GM12878 (cell line): ENCODE results near the gene SSPN. TPM values are rescaled to one million over a fixed set of nuclear protein-coding genes. Genes with fewer than 3 reads are reported as not detected.

Experiments used
- ATAC-seq: fragments of 200-7000 bp; cut with Tn5 transposase; 3 replicates; pipeline ENCODE4 v1.9.1; 2020; ENCODE audit warnings: mild to moderate bottlenecking, moderate library complexity
- BruUV-seq: library from RNA; stranded (reverse); fragments of 400-500 nt; replicated peaks from 2 replicates; lab custom pipeline; 2021; lab: Mats Ljungman, UMichigan
- CTCF ChIA-PET: fragments of 300-600 bp; sonication (Branson Sonifier 250); formaldehyde crosslinking; extraction: SDS; loops from one replicate; lab custom pipeline; 2021; ENCODE audit warnings: inconsistent platforms; lab: Yijun Ruan, JAX
- POLR2A ChIA-PET: fragments of 350-600 bp; formaldehyde crosslinking; extraction: SDS; loops from one replicate; lab custom pipeline; 2021; ENCODE audit warnings: inconsistent platforms; lab: Charles Lee
- RAD21 ChIA-PET: fragments of 300-600 bp; sonication (Branson Sonifier 250); formaldehyde crosslinking; loops from one replicate; lab custom pipeline; 2023; ENCODE audit warnings: antibody characterized with exemption; ENCODE audit not compliant: unreplicated experiment; lab: Charles Lee
- SMC1A ChIA-PET: fragments of 300-600 bp; sonication (Branson Sonifier 250); formaldehyde crosslinking; loops from one replicate; lab custom pipeline; 2023; ENCODE audit not compliant: unreplicated experiment, uncharacterized antibody; lab: Charles Lee
- DNase-seq: peaks from one replicate; pipeline ENCODE4 v3.0.0-alpha.2; 2011; ENCODE audit warnings: low read depth, low spot score
- FAIRE-seq: peaks from 3 replicates; lab custom pipeline; 2011; peaks lifted over from hg19 to GRCh38; lab: Jason Lieb, UNC
- H2AFZ ChIP-seq: 2 replicates; pipeline ENCODE4 v1.6.0; 2011; ENCODE audit warnings: low read depth, low read length, control low read depth; ENCODE audit not compliant: control insufficient read depth
- H3K27ac ChIP-seq: 2 replicates; pipeline ENCODE4 v1.5.1; 2011; ENCODE audit warnings: control low read depth; ENCODE audit not compliant: control insufficient read depth, insufficient read depth
- H3K27me3 ChIP-seq, 2 experiments: replicated peaks in 1 of 2; 2 replicates each; pipeline versions ENCODE4 v1.6.0 to v1.6.1; 2011; ENCODE audit warnings: low read length in 1 of 2; ENCODE audit not compliant: control insufficient read depth in 2 of 2, insufficient read depth in 2 of 2
- H3K36me3 ChIP-seq, 2 experiments: 2 replicates each; pipeline ENCODE4 v1.5.1; 2011; ENCODE audit warnings: low read length in 1 of 2; ENCODE audit not compliant: control insufficient read depth in 2 of 2, insufficient read depth in 2 of 2
- H3K4me1 ChIP-seq: 2 replicates; pipeline ENCODE4 v1.6.1; 2011; ENCODE audit warnings: mild to moderate bottlenecking, low read length, moderate library complexity, mixed read lengths; ENCODE audit not compliant: control insufficient read depth, insufficient read depth
- H3K4me2 ChIP-seq: 2 replicates; pipeline ENCODE4 v1.6.0; 2011; ENCODE audit warnings: control low read depth; ENCODE audit not compliant: control insufficient read depth, insufficient read depth
- H3K4me3 ChIP-seq: fragments of 200-600 bp; sonication (generic); 2 replicates; pipeline ENCODE4 v1.5.1; 2016
- H3K79me2 ChIP-seq: 2 replicates; pipeline ENCODE4 v1.6.0; 2011; ENCODE audit warnings: low read length; ENCODE audit not compliant: control insufficient read depth, insufficient read depth
- H3K9ac ChIP-seq: 2 replicates; pipeline ENCODE4 v1.8.0; 2011; ENCODE audit warnings: low read length, control low read depth, mixed read lengths; ENCODE audit not compliant: control insufficient read depth, insufficient read depth
- H3K9me3 ChIP-seq: replicated peaks from 3 replicates; pipeline ENCODE4 v1.5.1; 2011; ENCODE audit warnings: mild to moderate bottlenecking, low read length; ENCODE audit not compliant: control insufficient read depth, insufficient read depth
- H4K20me1 ChIP-seq: 2 replicates; pipeline ENCODE4 v1.6.0; 2011; ENCODE audit not compliant: control insufficient read depth, insufficient read depth
- ATF7 ChIP-seq: fragments of 450-650 bp; IDR thresholded peaks from 2 replicates; pipeline ENCODE4 v1.6.1; 2016; ENCODE audit warnings: low read depth, mild to moderate bottlenecking
- GABPA ChIP-seq: IDR thresholded peaks from 2 replicates; pipeline ENCODE4 v1.6.1; 2014; ENCODE audit warnings: antibody characterized with exemption, low read depth, mild to moderate bottlenecking, inconsistent platforms
- GATAD2B ChIP-seq: fragments of 450-650 bp; conservative IDR thresholded peaks from 2 replicates; pipeline ENCODE4 v1.6.1; 2017; ENCODE audit warnings: low read depth, mild to moderate bottlenecking, moderate library complexity
- MYB ChIP-seq: fragments of 150-350 bp; IDR thresholded peaks from 2 replicates; pipeline ENCODE4 v1.6.1; 2014; ENCODE audit warnings: mild to moderate bottlenecking, low read depth, low read length, borderline replicate concordance
- NRF1 ChIP-seq: conservative IDR thresholded peaks from 2 replicates; pipeline ENCODE4 v1.6.1; 2011; ENCODE audit warnings: mild to moderate bottlenecking, low read depth, low read length, improper control_type of control experiment
- PAX5 ChIP-seq: IDR thresholded peaks from 2 replicates; pipeline ENCODE4 v1.6.1; 2011; ENCODE audit warnings: low read depth, low read length, borderline replicate concordance
- POU2F2 ChIP-seq: IDR thresholded peaks from 3 replicates; pipeline ENCODE4 v1.6.1; 2011; ENCODE audit warnings: low read depth, mild to moderate bottlenecking, low read length, borderline replicate concordance
- RAD21 ChIP-seq: IDR thresholded peaks from 2 replicates; pipeline ENCODE4 v1.6.1; 2011; ENCODE audit warnings: mild to moderate bottlenecking, low read depth, low read length, moderate library complexity; ENCODE audit not compliant: insufficient read depth
- RAD51 ChIP-seq: fragments of 450-650 bp; IDR thresholded peaks from 2 replicates; pipeline ENCODE4 v1.6.1; 2016; ENCODE audit warnings: moderate library complexity, mild to moderate bottlenecking, inconsistent platforms
- RCOR1 ChIP-seq: conservative IDR thresholded peaks from 2 replicates; pipeline ENCODE4 v1.6.1; 2012; ENCODE audit warnings: low read depth, low read length, improper control_type of control experiment
- SMC3 ChIP-seq: IDR thresholded peaks from 2 replicates; pipeline ENCODE4 v1.6.1; 2011; ENCODE audit warnings: low read length, improper control_type of control experiment, borderline replicate concordance
- STAT1 ChIP-seq: fragments of 450-650 bp; conservative IDR thresholded peaks from 2 replicates; pipeline ENCODE4 v1.6.1; 2014; ENCODE audit warnings: antibody characterized with exemption, mild to moderate bottlenecking
- TARDBP ChIP-seq: IDR thresholded peaks from 2 replicates; pipeline ENCODE4 v1.6.1; 2016; ENCODE audit warnings: borderline replicate concordance
- TCF7 ChIP-seq: IDR thresholded peaks from 2 replicates; pipeline ENCODE4 v1.6.1; 2014; ENCODE audit warnings: antibody characterized with exemption, borderline replicate concordance
- ZNF217 ChIP-seq: fragments of 450-650 bp; IDR thresholded peaks from 2 replicates; pipeline ENCODE4 v1.6.1; 2017; ENCODE audit warnings: antibody characterized with exemption, mild to moderate bottlenecking
- ZNF622 ChIP-seq: fragments of 450-650 bp; IDR thresholded peaks from 2 replicates; pipeline ENCODE4 v1.6.1; 2017; ENCODE audit warnings: mild to moderate bottlenecking, inconsistent platforms
- WGBS: methylation state at CpG from one replicate; pipeline ENCODE4 v1.1.6; 2016; ENCODE audit warnings: low lambda C conversion rate; ENCODE audit not compliant: insufficient replicate concordance, insufficient coverage; ENCODE audit errors: missing lambda C conversion rate; 5-methylcytosine and 5-hydroxymethylcytosine counted together
- in situ Hi-C: fragments of 300-500 bp; cut with MboI; formaldehyde crosslinking; loops from 9 replicates; pipeline ENCODE4 v1.14.3; 2018; ENCODE audit warnings: mixed read lengths
- intact Hi-C: fragments of 100-400 bp; cut with micrococcal nuclease; formaldehyde crosslinking; loops from one replicate; pipeline ENCODE4 v1.14.2; 2022; ENCODE audit not compliant: unreplicated experiment
- polyA plus RNA-seq, 11 experiments: library from polyadenylated mRNA; depleted of rRNA in 4 of 11; unstranded in 6 of 11; stranded (reverse) in 5 of 11; fragments of >200 nt; fragmentation: Nextera tagmentation in 4 of 11; fragmentation: Illumina TruSeq in 1 of 11; extraction: Ambion mirVana in 4 of 11; extraction: Trizol in 1 of 11; gene quantifications; 1 replicate in 1 of 11; 2 replicates in 10 of 11; pipeline versions ENCODE4 v1.2.1 to v1.2.3, GENCODE V29; 2011 to 2016; ENCODE audit warnings: inconsistent platforms in 2 of 11, missing spikeins in 2 of 11, low read depth in 1 of 11
- total RNA-seq, 4 experiments: library from RNA; depleted of rRNA in 3 of 4; stranded (reverse); fragments of >200 nt in 3 of 4; fragmentation: Illumina TruSeq in 1 of 4; extraction: Trizol in 1 of 4; gene quantifications; 2 replicates each; pipeline versions ENCODE4 v1.2.1 to v1.2.3, GENCODE V29; 2013 to 2021
- TF ChIP-seq, protein P1 (sequence below): IDR thresholded peaks from 2 replicates; pipeline ENCODE4 v1.6.1; 2011; ENCODE audit warnings: low read depth, mild to moderate bottlenecking, low read length, moderate library complexity, borderline replicate concordance; ENCODE audit errors: extremely low read depth
- TF ChIP-seq, protein P2 (sequence below): IDR thresholded peaks from 2 replicates; pipeline ENCODE4 v1.6.1; 2012; ENCODE audit warnings: low read length, inconsistent platforms
- TF ChIP-seq, protein P3 (sequence below): fragments of 450-650 bp; conservative IDR thresholded peaks from 2 replicates; pipeline ENCODE4 v1.6.1; 2017; ENCODE audit warnings: mild to moderate bottlenecking, moderate library complexity
- TF ChIP-seq, protein P4 (sequence below): fragments of 450-650 bp; IDR thresholded peaks from 2 replicates; pipeline ENCODE4 v1.6.1; 2014; ENCODE audit warnings: mild to moderate bottlenecking

Gene SSPN
- total and polyA plus RNA-seq, 10 of the 15 experiments (the other 5 are each of a cell fraction or from before 2014, with no cell fraction given): 0.04 to 0.41 (median 0.28) TPM; not detected in 5

DNA sequence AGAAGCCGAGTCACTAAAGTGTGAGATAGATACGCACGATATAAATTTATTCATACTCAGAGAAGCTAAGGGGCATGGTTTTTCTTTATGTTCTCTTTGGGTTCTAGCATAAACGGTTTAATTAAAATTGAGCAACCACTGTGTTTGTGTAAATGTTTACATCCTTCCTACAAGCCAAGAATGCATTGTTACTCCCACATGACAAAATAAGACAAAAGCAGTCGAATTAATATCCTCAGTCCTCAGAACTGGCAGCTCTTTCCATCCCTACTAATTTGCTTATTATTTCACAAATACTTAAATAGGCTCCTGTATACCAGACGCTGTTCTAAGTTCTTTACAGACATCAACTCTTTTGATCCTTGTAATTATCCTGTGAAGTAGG is 32.0 kb downstream of the SSPN start:
- Histone ChIP-seq H3K4me1 (no peaks in the 10 kb centered on the region), H3K36me3 (no peaks in the 10 kb centered on the region), H3K79me2 (no peaks in the 10 kb centered on the region), H2AFZ (no peak overlapping the region), H3K9ac (no peak overlapping the region), H3K27me3 (peaks cover 6 to 7% of the 10 kb centered on the region in 2 experiments; a peak in 3 of 4 replicates), H3K27ac (no peak overlapping the region), H3K9me3 (no peaks in the 10 kb centered on the region), H4K20me1 (no peaks in the 10 kb centered on the region), H3K4me2 (no peak overlapping the region), H3K4me3 (no peak overlapping the region)
- ATAC-seq: no peak
- no peak for FAIRE-seq
- intact Hi-C loops (no loop called here), in situ Hi-C loops (no loop called here)
- BruUV-seq: no TSS peak
- ChIA-PET POLR2A (no interaction called here), CTCF (interaction anchor here (0.5 to 1.0 kb wide), 2 partner anchors 130 to 778 kb away, joined by 3 read pairs; no protein-coding TSS in a partner anchor), SMC1A (no interaction called here), RAD21 (no interaction called here)
- WGBS: 61% methylated on average over 6 of the region's 6 CpGs
- TF ChIP-seq, protein P1, sequence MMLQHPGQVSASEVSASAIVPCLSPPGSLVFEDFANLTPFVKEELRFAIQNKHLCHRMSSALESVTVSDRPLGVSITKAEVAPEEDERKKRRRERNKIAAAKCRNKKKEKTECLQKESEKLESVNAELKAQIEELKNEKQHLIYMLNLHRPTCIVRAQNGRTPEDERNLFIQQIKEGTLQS: no peak
- TF ChIP-seq TCF7: no peak
- no peak for TF ChIP-seq ZNF217
- no peak for TF ChIP-seq ATF7
- TF ChIP-seq GABPA: no peak
- TF ChIP-seq STAT1: no peak
- TF ChIP-seq POU2F2: no peak
- TF ChIP-seq ZNF622: no peak
- TF ChIP-seq, protein P2, sequence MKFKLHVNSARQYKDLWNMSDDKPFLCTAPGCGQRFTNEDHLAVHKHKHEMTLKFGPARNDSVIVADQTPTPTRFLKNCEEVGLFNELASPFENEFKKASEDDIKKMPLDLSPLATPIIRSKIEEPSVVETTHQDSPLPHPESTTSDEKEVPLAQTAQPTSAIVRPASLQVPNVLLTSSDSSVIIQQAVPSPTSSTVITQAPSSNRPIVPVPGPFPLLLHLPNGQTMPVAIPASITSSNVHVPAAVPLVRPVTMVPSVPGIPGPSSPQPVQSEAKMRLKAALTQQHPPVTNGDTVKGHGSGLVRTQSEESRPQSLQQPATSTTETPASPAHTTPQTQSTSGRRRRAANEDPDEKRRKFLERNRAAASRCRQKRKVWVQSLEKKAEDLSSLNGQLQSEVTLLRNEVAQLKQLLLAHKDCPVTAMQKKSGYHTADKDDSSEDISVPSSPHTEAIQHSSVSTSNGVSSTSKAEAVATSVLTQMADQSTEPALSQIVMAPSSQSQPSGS: no peak
- no peak for TF ChIP-seq TARDBP
- TF ChIP-seq, protein P3, sequence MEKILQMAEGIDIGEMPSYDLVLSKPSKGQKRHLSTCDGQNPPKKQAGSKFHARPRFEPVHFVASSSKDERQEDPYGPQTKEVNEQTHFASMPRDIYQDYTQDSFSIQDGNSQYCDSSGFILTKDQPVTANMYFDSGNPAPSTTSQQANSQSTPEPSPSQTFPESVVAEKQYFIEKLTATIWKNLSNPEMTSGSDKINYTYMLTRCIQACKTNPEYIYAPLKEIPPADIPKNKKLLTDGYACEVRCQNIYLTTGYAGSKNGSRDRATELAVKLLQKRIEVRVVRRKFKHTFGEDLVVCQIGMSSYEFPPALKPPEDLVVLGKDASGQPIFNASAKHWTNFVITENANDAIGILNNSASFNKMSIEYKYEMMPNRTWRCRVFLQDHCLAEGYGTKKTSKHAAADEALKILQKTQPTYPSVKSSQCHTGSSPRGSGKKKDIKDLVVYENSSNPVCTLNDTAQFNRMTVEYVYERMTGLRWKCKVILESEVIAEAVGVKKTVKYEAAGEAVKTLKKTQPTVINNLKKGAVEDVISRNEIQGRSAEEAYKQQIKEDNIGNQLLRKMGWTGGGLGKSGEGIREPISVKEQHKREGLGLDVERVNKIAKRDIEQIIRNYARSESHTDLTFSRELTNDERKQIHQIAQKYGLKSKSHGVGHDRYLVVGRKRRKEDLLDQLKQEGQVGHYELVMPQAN: no peak
- no peak for TF ChIP-seq RAD51
- no peak for TF ChIP-seq NRF1
- no peak for TF ChIP-seq SMC3
- no peak for TF ChIP-seq GATAD2B
- TF ChIP-seq MYB: no peak
- TF ChIP-seq, protein P4, sequence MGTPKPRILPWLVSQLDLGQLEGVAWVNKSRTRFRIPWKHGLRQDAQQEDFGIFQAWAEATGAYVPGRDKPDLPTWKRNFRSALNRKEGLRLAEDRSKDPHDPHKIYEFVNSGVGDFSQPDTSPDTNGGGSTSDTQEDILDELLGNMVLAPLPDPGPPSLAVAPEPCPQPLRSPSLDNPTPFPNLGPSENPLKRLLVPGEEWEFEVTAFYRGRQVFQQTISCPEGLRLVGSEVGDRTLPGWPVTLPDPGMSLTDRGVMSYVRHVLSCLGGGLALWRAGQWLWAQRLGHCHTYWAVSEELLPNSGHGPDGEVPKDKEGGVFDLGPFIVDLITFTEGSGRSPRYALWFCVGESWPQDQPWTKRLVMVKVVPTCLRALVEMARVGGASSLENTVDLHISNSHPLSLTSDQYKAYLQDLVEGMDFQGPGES: no peak
- TF ChIP-seq RCOR1: no peak
- TF ChIP-seq PAX5: no peak
- no peak for TF ChIP-seq RAD21
- no peak for DNase-seq
